Hepatocyte (in vitro differentiated cells): ENCODE data around the gene SNX20. TPM values are rescaled to one million over a fixed set of nuclear protein-coding genes. Genes with fewer than 3 reads are reported as not detected.

Experiments
- DNase-seq: peaks from one replicate; pipeline ENCODE4 v3.0.0-alpha.2; 2016; ENCODE audit warnings: low spot score
- H2AFZ ChIP-seq: fragments of 200-600 bp; sonication (generic); 2 replicates; pipeline ENCODE4 v1.6.0; 2016; ENCODE audit warnings: antibody characterized with exemption, mild to moderate bottlenecking
- H3K27ac ChIP-seq: fragments of 200-600 bp; sonication (generic); 2 replicates; pipeline ENCODE4 v1.5.1; 2016; ENCODE audit warnings: mild to moderate bottlenecking
- H3K27me3 ChIP-seq: fragments of 200-600 bp; sonication (generic); 2 replicates; pipeline ENCODE4 v1.6.1; 2016
- H3K36me3 ChIP-seq: fragments of 200-600 bp; sonication (generic); replicated peaks from 2 replicates; pipeline ENCODE4 v1.5.1; 2016; ENCODE audit warnings: low read depth; ENCODE audit not compliant: insufficient read depth
- H3K4me1 ChIP-seq: fragments of 200-600 bp; sonication (generic); 2 replicates; pipeline ENCODE4 v1.5.1; 2016; ENCODE audit warnings: mild to moderate bottlenecking, moderate library complexity; ENCODE audit not compliant: insufficient read depth
- H3K4me2 ChIP-seq: fragments of 200-600 bp; sonication (generic); 2 replicates; pipeline ENCODE4 v1.6.0; 2016
- H3K4me3 ChIP-seq: fragments of 200-600 bp; sonication (generic); 2 replicates; pipeline ENCODE4 v1.5.1; 2016; ENCODE audit warnings: mild to moderate bottlenecking
- H3K79me2 ChIP-seq: fragments of 200-600 bp; sonication (generic); 2 replicates; pipeline ENCODE4 v1.6.0; 2017; ENCODE audit warnings: mild to moderate bottlenecking
- H3K9me2 ChIP-seq: fragments of 200-600 bp; sonication (generic); replicated peaks from 2 replicates; pipeline ENCODE4 v1.6.0; 2017; ENCODE audit warnings: mild to moderate bottlenecking; ENCODE audit not compliant: insufficient read depth
- H3K9me3 ChIP-seq: fragments of 200-600 bp; sonication (generic); 2 replicates; pipeline ENCODE4 v1.5.1; 2016; ENCODE audit warnings: low read depth, mild to moderate bottlenecking
- H4K20me1 ChIP-seq: fragments of 200-600 bp; sonication (generic); 2 replicates; pipeline ENCODE4 v1.6.0; 2016; ENCODE audit warnings: mild to moderate bottlenecking; ENCODE audit not compliant: insufficient read depth, poor library complexity, severe bottlenecking
- EZH2 ChIP-seq: fragments of 200-600 bp; sonication (generic); IDR thresholded peaks from 2 replicates; pipeline ENCODE4 v1.6.1; 2016; ENCODE audit warnings: antibody characterized with exemption, mild to moderate bottlenecking, borderline replicate concordance
- EZH2phosphoT487 ChIP-seq: fragments of 200-600 bp; sonication (generic); IDR thresholded peaks from one replicate; pipeline ENCODE4 v1.6.1; 2018; ENCODE audit warnings: antibody characterized with exemption, mild to moderate bottlenecking, low read depth, moderate library complexity; ENCODE audit not compliant: unreplicated experiment, severe bottlenecking
- WGBS: methylation state at CpG from one replicate; pipeline ENCODE4 v1.1.6; 2016; ENCODE audit warnings: low lambda C conversion rate; ENCODE audit errors: missing lambda C conversion rate; 5-methylcytosine and 5-hydroxymethylcytosine counted together
- polyA plus RNA-seq: library from polyadenylated mRNA; unstranded; fragments of >200 nt; fragmentation: Nextera tagmentation; extraction: Ambion mirVana; gene quantifications from 2 replicates; pipeline ENCODE4 v1.2.1, GENCODE V29; 2016
- total RNA-seq: library from RNA; depleted of rRNA; stranded (reverse); fragments of >200 nt; gene quantifications from 2 replicates; pipeline ENCODE4 v1.2.3, GENCODE V29; 2014
- TF ChIP-seq, protein P1 (sequence below): fragments of 200-600 bp; sonication (generic); IDR thresholded peaks from 2 replicates; pipeline ENCODE4 v1.5.1; 2016; ENCODE audit warnings: antibody characterized with exemption, mild to moderate bottlenecking; ENCODE audit not compliant: poor library complexity

Gene SNX20
- total and polyA plus RNA-seq, 2 experiments from 2014 or later: not detected

- H3K4me3 ChIP-seq: no peak overlapping the region
- WGBS: 82% methylated on average over 19 of the region's 19 CpGs
- H3K4me2 ChIP-seq: no peak overlapping the region
- DNase-seq: no peak
- H3K79me2 ChIP-seq: no peaks in the 10 kb centered on the region
- no peaks in the 10 kb centered on the region for H3K36me3 ChIP-seq
- H2AFZ ChIP-seq: no peak overlapping the region
- TF ChIP-seq EZH2phosphoT487: no peak
- TF ChIP-seq EZH2: no peak
- TF ChIP-seq, protein P1, sequence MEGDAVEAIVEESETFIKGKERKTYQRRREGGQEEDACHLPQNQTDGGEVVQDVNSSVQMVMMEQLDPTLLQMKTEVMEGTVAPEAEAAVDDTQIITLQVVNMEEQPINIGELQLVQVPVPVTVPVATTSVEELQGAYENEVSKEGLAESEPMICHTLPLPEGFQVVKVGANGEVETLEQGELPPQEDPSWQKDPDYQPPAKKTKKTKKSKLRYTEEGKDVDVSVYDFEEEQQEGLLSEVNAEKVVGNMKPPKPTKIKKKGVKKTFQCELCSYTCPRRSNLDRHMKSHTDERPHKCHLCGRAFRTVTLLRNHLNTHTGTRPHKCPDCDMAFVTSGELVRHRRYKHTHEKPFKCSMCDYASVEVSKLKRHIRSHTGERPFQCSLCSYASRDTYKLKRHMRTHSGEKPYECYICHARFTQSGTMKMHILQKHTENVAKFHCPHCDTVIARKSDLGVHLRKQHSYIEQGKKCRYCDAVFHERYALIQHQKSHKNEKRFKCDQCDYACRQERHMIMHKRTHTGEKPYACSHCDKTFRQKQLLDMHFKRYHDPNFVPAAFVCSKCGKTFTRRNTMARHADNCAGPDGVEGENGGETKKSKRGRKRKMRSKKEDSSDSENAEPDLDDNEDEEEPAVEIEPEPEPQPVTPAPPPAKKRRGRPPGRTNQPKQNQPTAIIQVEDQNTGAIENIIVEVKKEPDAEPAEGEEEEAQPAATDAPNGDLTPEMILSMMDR: no peak
- H3K9me2 ChIP-seq: no peaks in the 10 kb centered on the region
- H3K27me3 ChIP-seq: peaks cover 6% of the 10 kb centered on the region
- H3K9me3 ChIP-seq: no peaks in the 10 kb centered on the region
- no peaks in the 10 kb centered on the region for H4K20me1 ChIP-seq
- H3K27ac ChIP-seq: no peak overlapping the region
- H3K4me1 ChIP-seq: no peaks in the 10 kb centered on the region
These were observed 17.0 kb upstream of the SNX20 start for GRCh38 chr16:50697881-50698767.

GRCh38 chr16:50697421-50697715 is 16.3 kb upstream of the SNX20 start:
- TF ChIP-seq EZH2phosphoT487: no peak
- TF ChIP-seq, protein P1: no peak
- no peak for TF ChIP-seq EZH2
- Histone ChIP-seq H3K79me2 (no peaks in the 10 kb centered on the region), H3K27me3 (peaks cover 6% of the 10 kb centered on the region), H3K4me1 (no peaks in the 10 kb centered on the region), H3K36me3 (no peaks in the 10 kb centered on the region), H3K4me2 (no peak overlapping the region), H3K27ac (no peak overlapping the region), H3K4me3 (no peak overlapping the region), H4K20me1 (no peaks in the 10 kb centered on the region), H2AFZ (no peak overlapping the region), H3K9me2 (no peaks in the 10 kb centered on the region), H3K9me3 (no peaks in the 10 kb centered on the region)
- DNase-seq: no peak
- 96% methylated on average over 5 of the region's 5 CpGs for WGBS

DNA sequence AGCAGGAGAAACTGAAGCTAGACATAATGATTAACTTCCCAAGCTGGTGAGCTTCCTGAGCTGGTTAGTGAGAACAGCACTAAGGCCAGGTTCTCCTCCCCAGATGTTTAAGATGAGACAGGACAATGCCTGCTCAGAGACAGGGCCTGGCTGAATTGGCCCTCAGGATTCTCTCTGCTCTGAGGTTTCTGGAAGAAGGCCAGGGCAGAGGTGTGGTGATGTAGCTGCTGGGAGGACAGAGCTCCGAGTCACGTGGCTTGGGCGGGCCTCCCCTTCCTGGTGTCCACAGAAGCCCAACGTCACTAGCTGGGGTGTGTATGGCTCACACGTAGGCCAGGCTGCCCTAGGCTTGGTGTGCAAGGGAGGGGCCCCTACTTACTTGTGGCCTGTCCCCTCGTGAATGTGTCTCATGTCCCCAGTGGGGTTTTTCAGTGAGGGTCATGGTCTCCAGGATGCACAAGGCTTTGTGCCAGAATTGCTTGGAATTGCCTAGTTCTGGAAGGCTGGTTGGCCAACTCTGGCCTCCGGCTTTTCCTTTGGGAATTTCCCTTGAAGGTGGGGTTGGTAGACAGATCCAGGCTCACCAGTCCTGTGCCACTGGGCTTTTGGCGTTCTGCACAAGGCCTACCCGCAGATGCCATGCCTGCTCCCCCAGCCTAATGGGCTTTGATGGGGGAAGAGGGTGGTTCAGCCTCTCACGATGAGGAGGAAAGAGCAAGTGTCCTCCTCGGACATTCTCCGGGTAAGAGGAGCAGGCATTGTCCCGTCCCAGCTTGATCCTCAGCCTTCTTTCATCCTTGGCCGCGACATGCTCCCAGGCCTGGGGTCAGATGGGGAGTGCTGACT is 15.7 kb upstream of the SNX20 start:
- H3K36me3 ChIP-seq: no peaks in the 10 kb centered on the region
- no peak overlapping the region for H3K4me2 ChIP-seq
- no peaks in the 10 kb centered on the region for H3K4me1 ChIP-seq
- no peaks in the 10 kb centered on the region for H4K20me1 ChIP-seq
- no peak overlapping the region for H3K27ac ChIP-seq
- WGBS: 81% methylated on average over 15 of the region's 15 CpGs
- DNase-seq: peak; percentile 67
- H3K4me3 ChIP-seq: no peak overlapping the region
- H3K79me2 ChIP-seq: no peaks in the 10 kb centered on the region
- H2AFZ ChIP-seq: no peak overlapping the region
- no peaks in the 10 kb centered on the region for H3K9me2 ChIP-seq
- H3K27me3 ChIP-seq: peaks cover 6% of the 10 kb centered on the region
- TF ChIP-seq EZH2: no peak
- no peak for TF ChIP-seq EZH2phosphoT487
- TF ChIP-seq, protein P1: no peak
- H3K9me3 ChIP-seq: no peaks in the 10 kb centered on the region
